ENCODE results near the gene SGTA.
"Not testable (repeated sequence)": the region's sequence is repeated elsewhere in the genome, so short reads cannot be mapped to it uniquely, and the experiment has no call there.

The SGTA gene

GRCh38 chr19:2782936-2783780, at the start of gene SGTA:
Gene SGTA (minus strand): TSS chr19:2783273. CDS start chr19:2769068, 14,205 bp downstream.
- DNase-seq, result peak; percentile 98

- no peak for DNase-seq
Observed at GRCh38 chr19:2827840-2828489, 44.9 kb upstream of the SGTA start.

GRCh38 chr19:2827022-2827421, 43.9 kb upstream of the SGTA start:
- DNase-seq, result no peak

- DNase-seq, result no peak
Observed at GRCh38 chr19:2824129-2824528, 41.1 kb upstream of the SGTA start.

GRCh38 chr19:2823646-2824045, 40.6 kb upstream of the SGTA start:
- DNase-seq, result no peak

GRCh38 chr19:2822846-2823245, 39.8 kb upstream of the SGTA start:
- DNase-seq, result no peak

- peak; percentile 24 for DNase-seq
Observed at GRCh38 chr19:2820112-2820702, 37.1 kb upstream of the SGTA start.

- peak; percentile 95 for DNase-seq
Observed at GRCh38 chr19:2819540-2820111, 36.6 kb upstream of the SGTA start, which contains the start of gene ZNF554. Gene ZNF554 (plus strand): TSS chr19:2819868. CDS start chr19:2820072, 204 bp downstream.

- not testable (repeated sequence) for DNase-seq
Observed at GRCh38 chr19:2817237-2817829, 34.3 kb upstream of the SGTA start.

- DNase-seq, result no peak
Observed at GRCh38 chr19:2816641-2817040, 33.6 kb upstream of the SGTA start.

GRCh38 chr19:2815923-2816322, 32.9 kb upstream of the SGTA start:
- DNase-seq, result no peak

GRCh38 chr19:2815191-2815614, 32.1 kb upstream of the SGTA start:
- DNase-seq, result no peak

- DNase-seq, result no peak
Observed at GRCh38 chr19:2814426-2814825, 31.4 kb upstream of the SGTA start.

GRCh38 chr19:2813235-2814160, 30.4 kb upstream of the SGTA start:
- DNase-seq, result no peak

- DNase-seq, result no peak
Observed at GRCh38 chr19:2812414-2813234, 29.6 kb upstream of the SGTA start.

GRCh38 chr19:2811735-2812413, 28.8 kb upstream of the SGTA start:
- no peak for DNase-seq

- no peak for DNase-seq
Observed at GRCh38 chr19:2811221-2811722, 28.2 kb upstream of the SGTA start.

GRCh38 chr19:2810141-2811091, 27.3 kb upstream of the SGTA start:
- no peak for DNase-seq

Measured in NCI-H1092 (cell line).